ENCODE measurements around the gene PNPLA2.

GRCh38 chr11:847876-848275, 29.2 kb downstream of the PNPLA2 start:
- TF ChIP-seq SP1 (IDR thresholded peaks at IDR 0.05; ENCODE audit: low read depth, low read length) (no peak), CTCF (IDR thresholded peaks at IDR 0.05; ENCODE audit: control extremely low read depth in 1 of 3, insufficient read depth in 1 of 3, low read depth in 1 of 3, low read length in 3 of 3) (no peak), BRCA1 (IDR thresholded peaks at IDR 0.05; ENCODE audit: low read depth, low read length) (no peak), POLR2A (IDR thresholded peaks at IDR 0.05; ENCODE audit: control extremely low read depth in 1 of 2, low read depth in 2 of 2, low read length in 2 of 2) (no peak), TAF1 (IDR thresholded peaks at IDR 0.05; ENCODE audit: low read depth, low read length) (no peak), EZH2 (IDR thresholded peaks at IDR 0.05; ENCODE audit: low read depth, low read length, severe bottlenecking) (no peak), TCF12 (IDR thresholded peaks at IDR 0.05; ENCODE audit: low read depth, low read length) (no peak), TEAD4 (IDR thresholded peaks at IDR 0.05; ENCODE audit: low read depth, low read length) (no peak), YY1 (IDR thresholded peaks at IDR 0.05; ENCODE audit: low read depth, low read length) (no peak), ZNF274 (IDR thresholded peaks at IDR 0.05; ENCODE audit: borderline replicate concordance, extremely low read depth, low read length) (no peak), GTF2F1 (IDR thresholded peaks at IDR 0.05; ENCODE audit: borderline replicate concordance, low read depth, low read length) (no peak), JUN (IDR thresholded peaks at IDR 0.05; ENCODE audit: low read depth, low read length) (no peak), JUND (IDR thresholded peaks at IDR 0.05; ENCODE audit: low read length) (no peak)

All from H1 (cell line).